ENCODE measurements around the gene ATP6V1G3.

DNA sequence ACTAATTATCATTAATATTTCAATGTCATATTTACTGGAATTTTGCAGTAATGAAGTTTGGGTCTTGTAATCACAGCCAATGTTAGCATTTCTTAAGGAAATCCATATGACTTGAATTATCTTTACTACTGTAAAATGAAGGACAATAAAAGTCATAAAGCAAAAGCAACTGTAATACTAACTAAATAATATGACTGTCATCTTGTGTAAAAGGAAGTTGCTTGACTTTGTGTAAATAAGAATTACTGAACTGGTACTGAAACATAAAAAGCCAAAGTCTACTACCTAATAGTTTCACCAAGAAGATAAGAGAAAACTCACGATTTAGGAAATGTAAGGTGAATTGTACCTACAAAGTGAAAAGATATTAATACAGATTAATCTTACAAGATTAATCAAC, 57.5 kb downstream of the ATP6V1G3 start:
- TF ChIP-seq CTCF (IDR thresholded peaks at IDR 0.05) = no peak
- TF ChIP-seq POLR2AphosphoS5 (IDR thresholded peaks at IDR 0.05) = no peak
- no peak for TF ChIP-seq POLR2A (IDR thresholded peaks at IDR 0.05)
